Measurements from ENCODE around the gene TMTC2.
"Not testable (repeated sequence)": the region's sequence is repeated elsewhere in the genome, so short reads cannot be mapped to it uniquely, and the experiment has no call there.

The TMTC2 gene

GRCh38 chr12:82842480-82842879 lies 155.8 kb downstream of the TMTC2 start:
- H3K4me3 Mint-ChIP-seq = no peak overlapping the region
- no peaks in the 10 kb centered on the region for H3K9me3 Mint-ChIP-seq
- H3K27me3 Mint-ChIP-seq = no peaks in the 10 kb centered on the region
- no peaks in the 10 kb centered on the region for H3K36me3 Mint-ChIP-seq
- DNase-seq (no peak), ATAC-seq (replicated peaks) (no peak)
- no peak overlapping the region for H3K27ac Mint-ChIP-seq
- H3K4me1 Mint-ChIP-seq = no peaks in the 10 kb centered on the region

DNA sequence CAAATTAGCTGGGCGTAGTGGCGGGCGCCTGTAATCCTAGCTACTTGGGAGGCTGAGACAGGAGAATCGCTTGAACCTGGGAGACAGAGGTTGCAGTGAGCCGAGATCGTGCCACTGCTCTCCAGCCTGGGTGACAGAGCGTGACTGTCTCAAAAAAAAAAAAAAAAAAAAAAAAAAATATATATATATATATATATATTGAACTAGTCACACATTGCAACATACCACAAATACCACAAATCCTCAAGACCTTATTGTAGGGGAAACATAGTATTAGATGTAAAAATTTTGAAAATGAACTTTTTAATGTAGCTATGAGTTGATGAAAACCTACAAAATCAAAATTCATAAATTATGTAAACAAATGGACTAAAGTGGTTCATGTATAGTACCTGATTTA lies 158.4 kb downstream of the TMTC2 start:
- H3K4me1 Mint-ChIP-seq; H3K4me3 Mint-ChIP-seq; H3K9me3 Mint-ChIP-seq; H3K27me3 Mint-ChIP-seq; H3K27ac Mint-ChIP-seq; DNase-seq; ATAC-seq (replicated peaks); H3K36me3 Mint-ChIP-seq: not testable (repeated sequence)

- H3K4me1 Mint-ChIP-seq = no peaks in the 10 kb centered on the region
- DNase-seq = no peak
- no peak overlapping the region for H3K27ac Mint-ChIP-seq
- H3K36me3 Mint-ChIP-seq = no peaks in the 10 kb centered on the region
- H3K27me3 Mint-ChIP-seq = no peaks in the 10 kb centered on the region
- no peak overlapping the region for H3K4me3 Mint-ChIP-seq
- H3K9me3 Mint-ChIP-seq = peaks cover 0 to 3% of the 10 kb centered on the region in 2 donors
- ATAC-seq (replicated peaks) = no peak
Measured at GRCh38 chr12:82848845-82849244, 162.1 kb downstream of the TMTC2 start.

DNA sequence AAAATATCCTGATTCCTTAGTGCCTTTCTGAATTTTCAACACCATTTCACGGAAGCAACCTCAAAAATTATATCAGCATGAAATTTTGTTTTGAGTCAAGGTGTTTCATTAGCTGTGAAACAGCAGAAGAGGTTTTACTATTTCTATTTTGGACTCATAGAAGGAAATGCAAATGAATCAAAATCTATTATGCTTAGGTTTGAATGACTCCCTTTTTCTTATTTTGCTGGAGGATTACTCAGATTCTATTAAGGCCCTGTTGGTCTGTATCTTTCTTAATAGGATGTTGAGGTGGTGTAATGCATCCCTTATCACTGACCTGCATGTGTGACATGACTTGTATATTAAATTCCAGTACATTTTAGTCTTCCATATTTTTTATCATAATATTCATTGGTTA lies 165.8 kb downstream of the TMTC2 start:
- Mint-ChIP-seq H3K9me3 (peaks cover 0 to 3% of the 10 kb centered on the region in 2 donors), H3K36me3 (peaks cover 0 to 3% of the 10 kb centered on the region in 2 donors), H3K27ac (no peak overlapping the region), H3K4me1 (no peaks in the 10 kb centered on the region), H3K27me3 (no peaks in the 10 kb centered on the region), H3K4me3 (no peak overlapping the region)
- ATAC-seq (replicated peaks) (no peak), DNase-seq (no peak)

GRCh38 chr12:82855872-82856271 lies 169.2 kb downstream of the TMTC2 start:
- Mint-ChIP-seq H3K9me3 (no peaks in the 10 kb centered on the region), H3K27me3 (no peaks in the 10 kb centered on the region), H3K4me1 (no peaks in the 10 kb centered on the region), H3K27ac (no peak overlapping the region), H3K36me3 (peaks cover 0 to 3% of the 10 kb centered on the region in 2 donors), H3K4me3 (no peak overlapping the region)
- DNase-seq (no peak), ATAC-seq (replicated peaks) (no peak)

DNA sequence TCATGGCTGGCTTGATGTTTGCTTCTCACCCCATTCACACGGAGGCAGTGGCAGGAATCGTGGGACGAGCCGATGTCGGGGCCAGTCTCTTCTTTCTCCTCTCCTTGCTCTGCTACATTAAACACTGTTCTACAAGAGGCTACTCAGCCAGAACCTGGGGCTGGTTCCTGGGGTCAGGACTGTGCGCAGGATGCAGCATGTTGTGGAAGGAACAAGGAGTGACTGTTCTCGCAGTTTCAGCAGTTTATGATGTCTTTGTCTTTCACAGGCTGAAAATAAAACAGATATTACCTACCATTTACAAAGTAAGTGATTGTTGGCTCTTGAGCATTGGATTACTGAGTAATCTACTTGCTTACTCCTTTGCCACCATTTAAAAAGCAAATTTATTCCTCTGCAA lies 170.6 kb downstream of the TMTC2 start:
- no peak for DNase-seq
- no peak overlapping the region for H3K27ac Mint-ChIP-seq
- no peaks in the 10 kb centered on the region for H3K27me3 Mint-ChIP-seq

GRCh38 chr12:82857911-82858533 lies 171.3 kb downstream of the TMTC2 start:
- H3K4me1 Mint-ChIP-seq = no peaks in the 10 kb centered on the region
- H3K36me3 Mint-ChIP-seq = peaks cover 0 to 3% of the 10 kb centered on the region in 2 donors
- no peak overlapping the region for H3K4me3 Mint-ChIP-seq
- H3K9me3 Mint-ChIP-seq = no peaks in the 10 kb centered on the region
- H3K27ac Mint-ChIP-seq = no peak overlapping the region
- H3K27me3 Mint-ChIP-seq = no peaks in the 10 kb centered on the region
- ATAC-seq (replicated peaks) (no peak), DNase-seq (no peak)

More for the DNA sequence above, 170.6 kb downstream of the TMTC2 start:
- Mint-ChIP-seq H3K4me3 (no peak overlapping the region), H3K9me3 (no peaks in the 10 kb centered on the region), H3K36me3 (peaks cover 0 to 3% of the 10 kb centered on the region in 2 donors), H3K4me1 (no peaks in the 10 kb centered on the region)
- ATAC-seq (replicated peaks) = no peak

- Mint-ChIP-seq H3K27me3 (no peaks in the 10 kb centered on the region), H3K27ac (no peak overlapping the region), H3K9me3 (no peaks in the 10 kb centered on the region), H3K36me3 (peaks cover 0 to 3% of the 10 kb centered on the region in 2 donors), H3K4me3 (no peak overlapping the region), H3K4me1 (no peaks in the 10 kb centered on the region)
- no peak for DNase-seq
- no peak for ATAC-seq (replicated peaks)
Measured at GRCh38 chr12:82858534-82858917, 171.8 kb downstream of the TMTC2 start.

DNA sequence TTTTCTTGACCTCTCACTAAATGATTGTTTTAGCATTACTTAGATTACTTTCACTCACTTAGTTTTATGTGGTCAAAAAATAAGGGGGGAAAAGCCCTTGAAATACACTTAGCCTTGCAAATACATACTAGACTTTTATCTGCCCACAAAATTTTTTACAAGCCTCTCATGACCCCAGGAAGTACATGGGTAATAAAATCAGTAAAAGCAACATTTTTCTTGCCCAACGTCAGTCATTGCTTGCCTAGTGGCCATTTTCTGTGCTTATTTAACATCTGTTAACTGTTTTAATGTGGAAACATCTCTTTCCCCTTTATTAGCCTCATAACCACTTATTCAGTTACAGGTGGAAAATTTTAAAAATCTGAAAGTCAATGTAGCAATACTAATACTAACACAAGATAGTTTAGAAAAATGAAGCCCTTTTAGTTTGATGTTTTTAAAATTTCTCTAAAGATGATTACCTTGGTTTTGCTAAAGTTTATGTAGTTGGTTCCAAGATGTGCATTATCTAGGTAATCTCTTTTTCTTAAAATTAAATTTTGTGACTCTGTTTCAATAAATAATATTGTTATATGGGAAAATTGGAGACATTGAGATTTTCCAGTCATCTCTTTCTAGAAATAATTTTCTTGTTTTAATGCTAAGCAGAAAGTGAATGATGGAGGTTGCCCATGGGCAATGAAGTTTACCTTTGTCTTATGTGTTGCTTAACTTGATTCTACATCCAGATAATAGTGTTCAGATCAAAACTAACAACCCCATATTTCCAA lies 175.5 kb downstream of the TMTC2 start:
- DNase-seq = no peak
- peaks cover 0 to 3% of the 10 kb centered on the region in 2 donors for H3K9me3 Mint-ChIP-seq

GRCh38 chr12:82862876-82863649 lies 176.4 kb downstream of the TMTC2 start:
- no peaks in the 10 kb centered on the region for H3K4me1 Mint-ChIP-seq
- peaks cover 0 to 3% of the 10 kb centered on the region in 2 donors for H3K9me3 Mint-ChIP-seq
- DNase-seq (no peak), ATAC-seq (replicated peaks) (no peak)
- no peak overlapping the region for H3K27ac Mint-ChIP-seq
- no peak overlapping the region for H3K4me3 Mint-ChIP-seq
- peaks cover 0 to 5% of the 10 kb centered on the region in 2 donors for H3K36me3 Mint-ChIP-seq
- no peaks in the 10 kb centered on the region for H3K27me3 Mint-ChIP-seq

More for the DNA sequence above, 175.5 kb downstream of the TMTC2 start:
- H3K27ac Mint-ChIP-seq = no peak overlapping the region
- H3K4me3 Mint-ChIP-seq = no peak overlapping the region
- H3K4me1 Mint-ChIP-seq = no peaks in the 10 kb centered on the region
- peaks cover 0 to 5% of the 10 kb centered on the region in 2 donors for H3K36me3 Mint-ChIP-seq
- ATAC-seq (replicated peaks) = no peak
- H3K27me3 Mint-ChIP-seq = no peaks in the 10 kb centered on the region

- no peak overlapping the region for H3K4me3 Mint-ChIP-seq
- no peak for ATAC-seq (replicated peaks)
- H3K27me3 Mint-ChIP-seq = no peaks in the 10 kb centered on the region
- no peak overlapping the region for H3K27ac Mint-ChIP-seq
- no peak for DNase-seq
- H3K9me3 Mint-ChIP-seq = peaks cover 0 to 3% of the 10 kb centered on the region in 2 donors
- H3K36me3 Mint-ChIP-seq = peaks cover 0 to 5% of the 10 kb centered on the region in 2 donors
- H3K4me1 Mint-ChIP-seq = peaks cover 0 to 1% of the 10 kb centered on the region in 2 donors
Measured at GRCh38 chr12:82866227-82866775, 179.6 kb downstream of the TMTC2 start.

DNA sequence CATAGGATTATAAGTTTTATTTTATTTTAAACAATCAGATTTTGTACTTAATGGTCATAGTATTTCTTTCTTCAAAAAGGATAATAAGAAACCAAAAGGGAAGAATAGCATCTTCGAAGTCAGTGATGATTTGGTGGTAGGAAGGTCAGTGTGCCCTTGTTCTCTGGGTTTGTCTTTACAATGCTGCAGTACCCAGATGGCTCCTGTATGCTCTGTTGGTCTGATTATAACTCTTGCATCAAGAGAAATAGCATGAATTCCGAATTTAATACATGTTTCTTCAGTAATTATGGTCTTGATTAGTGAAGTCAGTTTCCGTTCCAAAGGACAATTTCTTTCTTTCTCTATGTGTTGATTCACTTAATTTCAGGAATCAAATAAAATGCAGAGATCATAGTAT lies 180.2 kb downstream of the TMTC2 start:
- Mint-ChIP-seq H3K4me3 (no peak overlapping the region), H3K9me3 (peaks cover 0 to 3% of the 10 kb centered on the region in 2 donors), H3K36me3 (peaks cover 0 to 5% of the 10 kb centered on the region in 2 donors), H3K27ac (no peak overlapping the region), H3K27me3 (no peaks in the 10 kb centered on the region), H3K4me1 (peaks cover 0 to 4% of the 10 kb centered on the region in 2 donors)
- DNase-seq = no peak
- ATAC-seq (replicated peaks) = no peak

GRCh38 chr12:82867762-82868500 lies 181.2 kb downstream of the TMTC2 start:
- Mint-ChIP-seq H3K4me1 (peaks cover 0 to 4% of the 10 kb centered on the region in 2 donors), H3K27ac (no peak overlapping the region), H3K9me3 (peaks cover 0 to 3% of the 10 kb centered on the region in 2 donors), H3K36me3 (peaks cover 0 to 5% of the 10 kb centered on the region in 2 donors), H3K27me3 (no peaks in the 10 kb centered on the region), H3K4me3 (no peak overlapping the region)
- ATAC-seq (replicated peaks) = no peak
- DNase-seq = no peak

Measured in stimulated activated naive B cell treated with anti-CD40 and anti-IgM and Interleukin-4, amounts not matched to agents 10 μg/mL and 1 μg/mL and 100 μg/mL, for 72 hours (primary cell).